Lung (tissue), 12 donors: ENCODE measurements around the gene IZUMO1R. TPM values are rescaled to one million over a fixed set of nuclear protein-coding genes. Genes with fewer than 3 reads are reported as not detected.

Experiments
- ATAC-seq: fragments of 200-7000 bp; cut with Tn5 transposase; one replicate; pipeline ENCODE4 v1.9.1; 2020; ENCODE audit warnings: moderate number of reproducible peaks; ENCODE audit not compliant: insufficient read depth, low FRiP score
- DNase-seq, 3 donors: peaks; one replicate each; pipeline ENCODE4 v3.0.0-alpha.2; 2013 to 2017
- H3K27ac ChIP-seq, 2 donors: one replicate each; pipeline ENCODE4 v1.5.1; 2013; ENCODE audit warnings: mild to moderate bottlenecking in 2 of 2, moderate library complexity in 2 of 2, control low read depth in 1 of 2, inconsistent platforms in 1 of 2, low read depth in 1 of 2, low read length in 1 of 2
- H3K27me3 ChIP-seq, 3 donors: one replicate each; pipeline ENCODE4 v1.5.1; 2013; ENCODE audit warnings: low read length in 2 of 3; ENCODE audit not compliant: control insufficient read depth in 3 of 3, insufficient read depth in 3 of 3
- H3K36me3 ChIP-seq, 4 donors: one replicate each; pipeline ENCODE4 v1.5.1; 2013; ENCODE audit warnings: low read length in 4 of 4, mild to moderate bottlenecking in 1 of 4, moderate library complexity in 1 of 4; ENCODE audit not compliant: control insufficient read depth in 4 of 4, insufficient read depth in 4 of 4
- H3K4me1 ChIP-seq, 5 donors: one replicate each; pipeline ENCODE4 v1.5.1; 2013; ENCODE audit warnings: low read length in 5 of 5, mild to moderate bottlenecking in 2 of 5, moderate library complexity in 1 of 5; ENCODE audit not compliant: control insufficient read depth in 5 of 5, insufficient read depth in 5 of 5
- H3K4me3 ChIP-seq: one replicate; pipeline ENCODE4 v1.5.1; 2013; ENCODE audit warnings: mild to moderate bottlenecking, control low read depth, moderate library complexity
- H3K9ac ChIP-seq, 2 donors: one replicate each; pipeline ENCODE4 v1.5.1; 2013; ENCODE audit warnings: low read length in 2 of 2, control low read depth in 1 of 2; ENCODE audit not compliant: insufficient read depth in 1 of 2
- H3K9me3 ChIP-seq, 4 donors: one replicate each; pipeline ENCODE4 v1.5.1; 2013; ENCODE audit warnings: low read length in 3 of 4, mild to moderate bottlenecking in 1 of 4, moderate library complexity in 1 of 4; ENCODE audit not compliant: control insufficient read depth in 4 of 4, insufficient read depth in 3 of 4
- WGBS, 2 donors: extraction: QIAGEN DNeasy Blood & Tissue Kit; methylation state at CpG; one replicate each; pipeline ENCODE4 v1.1.7; 2013; 5-methylcytosine and 5-hydroxymethylcytosine counted together
- polyA plus RNA-seq, 2 donors: library from polyadenylated mRNA; stranded (reverse); fragments of 200-250 nt; gene quantifications; one replicate each; pipeline ENCODE4 v1.2.1, GENCODE V29; 2013
- total RNA-seq, 2 donors: library from RNA; depleted of rRNA in 1 of 2; stranded (reverse); fragments of >200 nt in 1 of 2; gene quantifications; one replicate each; pipeline ENCODE4 v1.2.1, GENCODE V29; 2014 to 2021
- TF ChIP-seq, protein P1 (sequence below): IDR thresholded peaks from 2 replicates; pipeline ENCODE4 v1.5.1; 2012; ENCODE audit warnings: mild to moderate bottlenecking; ENCODE audit errors: control extremely low read depth, extremely low read depth
- donor health status: control.
- donor health status: control.
- donor health status: Bipolar disorder and iron deficiency.
- donor health status: healthy.
- donor health status: DM: yes; HTN: yes; CAD: no.

The IZUMO1R gene
- total and polyA plus RNA-seq, 4 donors = not detected

DNA sequence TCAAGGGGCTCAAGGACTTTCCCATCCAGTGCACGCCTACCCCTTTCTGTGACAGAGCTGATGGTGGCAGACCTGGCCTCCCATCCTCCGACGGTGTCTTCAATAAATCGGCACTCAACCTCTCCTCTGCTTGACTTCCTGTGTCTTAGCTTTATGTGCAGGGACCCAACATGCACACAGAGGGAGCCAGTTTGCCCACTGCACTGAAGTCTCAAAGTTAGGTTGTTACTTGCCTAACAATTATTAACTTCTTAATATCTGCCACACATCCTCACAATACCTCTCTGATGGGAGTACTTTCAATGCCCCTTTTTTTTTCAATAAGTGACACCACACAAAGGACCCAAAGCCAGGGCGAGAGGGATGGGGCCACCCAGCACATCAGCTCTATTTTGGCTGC is 3.6 kb downstream of the IZUMO1R start:
- ATAC-seq (no peak), DNase-seq (peak in 1 of 3 donors; percentile 10)
- Histone ChIP-seq H3K27me3 (no peaks in the 10 kb centered on the region), H3K9me3 (peaks cover 0 to 2% (median 0%) of the 10 kb centered on the region in 4 donors), H3K36me3 (no peaks in the 10 kb centered on the region), H3K4me1 (peaks cover 0 to 12% (median 0%) of the 10 kb centered on the region in 5 donors), H3K27ac (no peak overlapping the region), H3K9ac (no peak overlapping the region), H3K4me3 (no peak overlapping the region)
- WGBS, 2 donors = 75 to 79% methylated on average over 5 of the region's 5 CpGs
- TF ChIP-seq, protein P1, sequence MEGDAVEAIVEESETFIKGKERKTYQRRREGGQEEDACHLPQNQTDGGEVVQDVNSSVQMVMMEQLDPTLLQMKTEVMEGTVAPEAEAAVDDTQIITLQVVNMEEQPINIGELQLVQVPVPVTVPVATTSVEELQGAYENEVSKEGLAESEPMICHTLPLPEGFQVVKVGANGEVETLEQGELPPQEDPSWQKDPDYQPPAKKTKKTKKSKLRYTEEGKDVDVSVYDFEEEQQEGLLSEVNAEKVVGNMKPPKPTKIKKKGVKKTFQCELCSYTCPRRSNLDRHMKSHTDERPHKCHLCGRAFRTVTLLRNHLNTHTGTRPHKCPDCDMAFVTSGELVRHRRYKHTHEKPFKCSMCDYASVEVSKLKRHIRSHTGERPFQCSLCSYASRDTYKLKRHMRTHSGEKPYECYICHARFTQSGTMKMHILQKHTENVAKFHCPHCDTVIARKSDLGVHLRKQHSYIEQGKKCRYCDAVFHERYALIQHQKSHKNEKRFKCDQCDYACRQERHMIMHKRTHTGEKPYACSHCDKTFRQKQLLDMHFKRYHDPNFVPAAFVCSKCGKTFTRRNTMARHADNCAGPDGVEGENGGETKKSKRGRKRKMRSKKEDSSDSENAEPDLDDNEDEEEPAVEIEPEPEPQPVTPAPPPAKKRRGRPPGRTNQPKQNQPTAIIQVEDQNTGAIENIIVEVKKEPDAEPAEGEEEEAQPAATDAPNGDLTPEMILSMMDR = no peak

DNA sequence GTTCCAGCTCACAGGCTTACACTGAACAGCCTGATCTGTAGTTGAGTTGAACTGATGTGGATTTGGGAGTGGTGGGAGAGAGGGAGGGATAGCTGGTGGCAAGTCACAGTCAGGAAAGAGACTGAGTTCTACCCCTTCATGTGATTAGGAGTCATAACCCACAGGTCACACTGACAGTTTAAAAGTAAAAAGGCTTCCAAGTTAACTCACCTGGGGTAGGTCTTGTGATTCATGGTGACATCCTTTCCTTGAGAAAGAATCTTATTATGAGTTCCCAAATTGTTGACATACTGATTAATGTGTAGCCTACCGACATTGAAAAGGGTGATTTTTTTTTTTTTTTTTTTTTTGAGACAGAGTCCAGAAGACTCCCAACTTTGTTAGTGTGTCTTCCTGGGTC is 5.4 kb downstream of the IZUMO1R start:
- ATAC-seq (no peak), DNase-seq (no peak)
- Histone ChIP-seq H3K9me3 (peaks cover 0 to 2% (median 0%) of the 10 kb centered on the region in 4 donors), H3K4me3 (no peak overlapping the region), H3K4me1 (peaks cover 0 to under 1% (median 0%) of the 10 kb centered on the region in 5 donors), H3K36me3 (no peaks in the 10 kb centered on the region), H3K27me3 (no peaks in the 10 kb centered on the region), H3K9ac (no peak overlapping the region), H3K27ac (no peak overlapping the region)
- 46 to 75% methylated on average over 1 of the region's 1 CpG for WGBS, 2 donors
- TF ChIP-seq, protein P1 = no peak

DNA sequence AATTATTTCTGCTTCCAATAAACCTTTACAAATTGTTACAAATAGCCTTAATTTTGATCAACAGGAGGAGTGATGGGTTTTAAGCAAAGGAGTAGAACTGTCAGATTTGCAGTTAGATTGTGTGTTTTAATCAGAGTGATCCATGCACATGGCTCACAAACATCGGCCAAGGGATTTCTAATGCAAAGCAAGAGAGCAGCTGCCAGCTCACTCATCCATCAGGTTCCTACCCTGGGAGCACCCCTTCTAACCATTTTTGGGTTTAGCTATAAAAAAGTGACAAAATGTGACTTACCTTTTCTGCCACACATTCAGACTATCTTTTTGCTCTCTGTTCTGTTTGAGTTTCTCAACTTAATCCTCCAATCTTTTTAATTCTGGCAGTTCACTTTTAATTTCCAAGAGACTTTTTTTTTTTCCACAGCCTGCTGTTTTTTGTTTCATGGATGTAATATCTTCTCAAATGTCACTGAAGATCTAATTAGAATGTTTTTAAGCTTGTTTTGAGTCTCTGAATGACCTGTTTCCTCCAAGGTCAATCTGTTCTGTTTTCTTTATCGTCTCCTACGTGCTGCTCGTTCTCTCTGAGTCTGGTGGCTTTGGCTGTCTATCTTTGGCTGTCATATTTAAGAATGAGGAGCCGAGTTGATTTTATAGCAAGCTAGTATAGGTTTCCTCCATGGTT is 6.0 kb downstream of the IZUMO1R start:
- TF ChIP-seq, protein P1 = no peak
- no peak overlapping the region for H3K27ac ChIP-seq
- peaks cover 0 to 2% (median 0%) of the 10 kb centered on the region in 4 donors for H3K9me3 ChIP-seq
- WGBS, 2 donors = 63 to 75% methylated on average over 5 of the region's 5 CpGs
- H3K36me3 ChIP-seq = no peaks in the 10 kb centered on the region
- no peaks in the 10 kb centered on the region for H3K27me3 ChIP-seq
- H3K9ac ChIP-seq = no peak overlapping the region
- no peaks in the 10 kb centered on the region for H3K4me1 ChIP-seq
- ATAC-seq (no peak), DNase-seq (no peak)
- H3K4me3 ChIP-seq = no peak overlapping the region

DNA sequence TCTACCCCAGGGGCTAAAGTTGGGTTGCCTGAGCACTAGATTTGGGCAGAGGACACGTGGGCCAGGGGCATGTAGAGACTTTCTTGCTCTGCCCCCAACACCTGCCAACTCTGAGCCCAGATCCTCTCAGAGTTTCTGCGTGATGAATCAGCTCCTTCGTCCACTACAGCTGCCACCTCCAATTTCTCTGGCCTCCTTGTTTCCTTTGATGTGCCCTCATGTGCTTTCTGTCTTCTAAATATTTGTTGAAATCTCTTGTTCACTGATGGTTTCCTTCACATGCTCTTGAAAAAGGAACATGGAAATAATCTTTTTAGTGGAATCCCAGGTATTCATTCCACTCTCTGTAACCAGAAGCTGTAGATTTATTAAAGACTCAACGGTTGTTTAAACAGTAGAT is 8.0 kb downstream of the IZUMO1R start:
- DNase-seq (no peak), ATAC-seq (no peak)
- 56 to 68% methylated on average over 4 of the region's 4 CpGs for WGBS, 2 donors
- Histone ChIP-seq H3K27ac (no peak overlapping the region), H3K4me1 (no peaks in the 10 kb centered on the region), H3K4me3 (no peak overlapping the region), H3K27me3 (no peaks in the 10 kb centered on the region), H3K36me3 (no peaks in the 10 kb centered on the region), H3K9ac (no peak overlapping the region), H3K9me3 (no peaks in the 10 kb centered on the region)
- TF ChIP-seq, protein P1 = no peak
